Common myeloid progenitor, CD34-positive (primary cell): Measurements from ENCODE around the gene AFAP1L2.

Experiments
- CTCF ChIA-PET: fragments of 350-600 bp; sonication (Branson Sonifier 250); formaldehyde crosslinking; loops from one replicate; lab custom pipeline; 2021; ENCODE audit warnings: antibody characterized with exemption; lab: Charles Lee
- POLR2A ChIA-PET: fragments of 350-600 bp; sonication (Branson Sonifier 250); formaldehyde crosslinking; loops from one replicate; lab custom pipeline; 2021; ENCODE audit warnings: antibody characterized with exemption; lab: Charles Lee
- DNase-seq, 3 donors: peaks; one replicate each; pipeline versions ENCODE4 v3.0.0 to v3.0.0-alpha.2; 2013
- H3K27ac ChIP-seq, 2 experiments: 1 replicate in 1 of 2; 2 replicates in 1 of 2; pipeline ENCODE4 v1.7.0; 2013; ENCODE audit warnings: inconsistent platforms in 2 of 2, low read length in 2 of 2, mild to moderate bottlenecking in 2 of 2, low read depth in 1 of 2, moderate library complexity in 1 of 2; ENCODE audit not compliant: severe bottlenecking in 2 of 2, insufficient read depth in 1 of 2, poor library complexity in 1 of 2
- H3K27me3 ChIP-seq, 5 experiments: replicated peaks in 2 of 5; 1 replicate in 3 of 5; 2 replicates in 2 of 5; pipeline versions ENCODE4 v1.6.1 to v1.7.0; 2013; ENCODE audit warnings: low read length in 4 of 5, mild to moderate bottlenecking in 2 of 5, moderate library complexity in 2 of 5, inconsistent platforms in 1 of 5; ENCODE audit not compliant: insufficient read depth in 5 of 5, control insufficient read depth in 4 of 5
- H3K36me3 ChIP-seq, 4 experiments: 1 replicate in 2 of 4; 2 replicates in 2 of 4; pipeline versions ENCODE4 v1.6.1 to v1.7.0; 2013; ENCODE audit warnings: low read length in 3 of 4, control low read depth in 1 of 4, mild to moderate bottlenecking in 1 of 4; ENCODE audit not compliant: control insufficient read depth in 4 of 4, insufficient read depth in 4 of 4
- H3K4me1 ChIP-seq, 4 experiments: 1 replicate in 3 of 4; 2 replicates in 1 of 4; pipeline versions ENCODE4 v1.6.1 to v1.7.1; 2013; ENCODE audit warnings: low read length in 3 of 4, mild to moderate bottlenecking in 3 of 4, control low read depth in 1 of 4, inconsistent platforms in 1 of 4, moderate library complexity in 1 of 4; ENCODE audit not compliant: control insufficient read depth in 4 of 4, insufficient read depth in 4 of 4; ENCODE audit errors: control extremely low read depth in 1 of 4
- H3K4me3 ChIP-seq, 7 experiments: 1 replicate in 4 of 7; 2 replicates in 3 of 7; pipeline versions ENCODE4 v1.5.1 to v1.7.0; 2013; ENCODE audit warnings: mild to moderate bottlenecking in 7 of 7, low read length in 6 of 7, moderate library complexity in 6 of 7, inconsistent platforms in 2 of 7, low read depth in 2 of 7, control low read depth in 1 of 7; ENCODE audit not compliant: insufficient read depth in 4 of 7, control insufficient read depth in 1 of 7; ENCODE audit errors: extremely low read depth in 1 of 7
- H3K9me3 ChIP-seq, 5 experiments: 1 replicate in 4 of 5; 2 replicates in 1 of 5; pipeline versions ENCODE4 v1.6.1 to v1.7.1; 2013; ENCODE audit warnings: low read length in 4 of 5, mild to moderate bottlenecking in 2 of 5, inconsistent platforms in 1 of 5, low read depth in 1 of 5, moderate library complexity in 1 of 5; ENCODE audit not compliant: control insufficient read depth in 4 of 5, insufficient read depth in 2 of 5; ENCODE audit errors: control extremely low read depth in 1 of 5
- WGBS: methylation state at CpG from one replicate; pipeline ENCODE4 v1.1.5; 2013; ENCODE audit not compliant: insufficient coverage; 5-methylcytosine and 5-hydroxymethylcytosine counted together

AFAP1L2 gene

DNA sequence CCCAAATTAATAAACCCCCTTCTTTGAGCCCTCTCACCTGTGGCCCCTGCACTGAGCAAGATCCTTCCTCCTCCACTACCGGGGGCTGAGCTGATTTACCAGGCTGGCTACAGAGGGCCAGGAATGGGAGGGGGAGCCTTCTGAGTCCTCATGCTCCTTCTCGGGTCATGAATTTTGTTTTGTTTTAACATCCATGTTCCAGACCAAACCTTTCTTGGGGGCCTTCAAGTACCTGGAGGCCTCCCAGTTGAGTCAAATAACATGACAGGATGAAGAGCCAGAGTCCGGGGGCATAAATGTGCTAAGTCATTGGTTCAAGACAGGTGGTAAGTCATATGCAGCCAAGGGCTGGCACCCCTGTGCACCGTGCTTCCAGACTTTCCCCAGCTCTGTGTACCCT lies 39.6 kb downstream of the AFAP1L2 start:
- ChIA-PET CTCF (no interaction called here), POLR2A (no interaction called here)
- Histone ChIP-seq H3K9me3 (no peaks in the 10 kb centered on the region), H3K4me3 (no peak overlapping the region), H3K27me3 (no peaks in the 10 kb centered on the region), H3K36me3 (no peaks in the 10 kb centered on the region), H3K4me1 (peaks cover 0 to 10% (median 7%) of the 10 kb centered on the region in 4 experiments), H3K27ac (no peak overlapping the region)
- DNase-seq: no peak
- WGBS: 83% methylated on average over 3 of the region's 4 CpGs

DNA sequence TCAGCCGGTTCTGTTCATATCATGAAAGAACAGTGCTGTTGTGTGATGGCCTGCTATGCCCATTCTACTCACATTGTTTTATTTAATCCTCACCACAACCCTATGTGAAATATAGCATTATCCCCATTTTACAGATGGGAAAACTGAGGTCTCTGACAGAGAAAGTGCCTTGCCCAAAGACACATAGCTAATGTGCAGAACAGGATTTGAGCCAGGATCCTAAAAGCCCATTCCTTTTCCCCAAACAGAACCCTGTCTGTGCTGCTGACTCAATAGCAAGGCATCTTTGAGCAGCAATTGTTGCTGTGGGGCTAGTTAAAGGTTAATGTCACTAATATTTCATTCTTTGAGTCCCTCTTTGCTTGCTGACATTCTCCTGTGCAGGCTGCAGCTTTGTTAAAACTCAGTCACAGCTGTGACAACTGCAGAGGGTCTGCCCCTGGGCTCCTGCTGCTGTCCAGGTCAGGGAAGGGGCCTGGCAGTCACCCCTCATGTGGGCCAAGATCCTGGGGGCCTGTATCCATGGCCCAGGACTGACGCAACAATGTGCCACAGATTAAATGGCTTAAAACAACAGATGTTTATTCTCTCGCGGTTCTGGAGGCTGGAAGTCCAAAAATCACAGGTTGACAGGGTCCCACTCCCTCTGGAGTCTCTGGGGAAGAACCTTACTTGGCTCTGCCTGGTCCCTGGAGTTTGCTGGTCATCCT lies 40.4 kb downstream of the AFAP1L2 start:
- no peak for DNase-seq
- POLR2A ChIA-PET: no interaction called here
- WGBS: 92% methylated on average over 4 of the region's 4 CpGs
- CTCF ChIA-PET: no interaction called here
- H3K36me3 ChIP-seq: no peaks in the 10 kb centered on the region
- H3K27ac ChIP-seq: no peak overlapping the region
- no peak overlapping the region for H3K4me3 ChIP-seq
- H3K4me1 ChIP-seq: peaks cover 0 to 10% (median 5%) of the 10 kb centered on the region in 4 experiments
- no peaks in the 10 kb centered on the region for H3K9me3 ChIP-seq
- no peaks in the 10 kb centered on the region for H3K27me3 ChIP-seq

DNA sequence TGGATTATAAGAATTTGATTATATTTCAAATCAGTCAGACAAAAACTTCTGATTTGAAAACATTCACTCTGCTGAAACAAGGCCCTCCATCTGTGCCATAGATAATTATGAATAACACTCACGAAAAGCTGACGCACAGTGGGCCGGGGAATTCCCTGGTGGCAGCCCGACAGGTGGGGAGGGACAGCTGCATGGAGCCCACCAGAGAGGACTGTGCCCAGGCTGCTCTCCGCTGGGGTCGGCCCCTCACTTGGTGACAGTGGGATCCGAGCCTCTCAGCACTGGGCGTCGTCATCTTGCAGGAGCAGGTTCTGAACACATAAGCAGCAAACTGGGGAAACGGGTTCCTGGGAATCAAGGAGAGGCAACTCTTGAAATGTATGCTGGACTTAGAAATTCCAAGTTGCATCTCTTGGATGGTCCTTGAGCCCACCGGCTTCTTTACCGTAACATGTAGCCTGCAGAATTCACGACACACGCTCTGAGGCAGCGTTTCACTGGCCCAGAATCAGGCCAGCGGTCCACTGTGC lies 41.4 kb downstream of the AFAP1L2 start:
- 90% methylated on average over 16 of the region's 16 CpGs for WGBS
- ChIA-PET POLR2A (no interaction called here), CTCF (no interaction called here)

DNA sequence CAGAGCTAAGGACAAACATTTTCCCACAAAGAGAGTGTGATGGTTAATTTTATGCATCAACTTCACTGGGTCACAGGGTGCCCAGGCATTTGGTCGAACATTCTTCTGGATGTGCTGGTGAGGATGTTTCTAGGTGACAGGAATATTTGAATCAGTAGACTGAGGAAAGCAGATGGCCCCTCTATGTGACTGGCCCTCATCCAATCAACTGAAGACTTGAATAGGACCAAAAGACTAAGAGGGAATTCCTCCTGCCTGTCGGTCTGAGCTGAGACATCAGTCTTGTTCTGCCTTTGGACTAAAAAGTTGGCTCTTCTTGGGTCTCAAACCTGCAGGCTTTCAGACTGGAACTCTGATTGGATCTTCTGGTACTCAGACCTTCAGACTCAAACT lies 44.4 kb downstream of the AFAP1L2 start:
- WGBS: 83% methylated on average over 1 of the region's 2 CpGs
- Histone ChIP-seq H3K4me1 (peaks cover 0 to 13% (median 5%) of the 10 kb centered on the region in 4 experiments), H3K27ac (no peak overlapping the region), H3K27me3 (no peaks in the 10 kb centered on the region), H3K36me3 (no peaks in the 10 kb centered on the region), H3K4me3 (no peak overlapping the region), H3K9me3 (no peaks in the 10 kb centered on the region)
- POLR2A ChIA-PET: no interaction called here
- CTCF ChIA-PET: no interaction called here
- DNase-seq: no peak

More for the DNA sequence above, 41.4 kb downstream of the AFAP1L2 start:
- no peaks in the 10 kb centered on the region for H3K27me3 ChIP-seq
- H3K27ac ChIP-seq: no peak overlapping the region
- no peaks in the 10 kb centered on the region for H3K36me3 ChIP-seq
- H3K9me3 ChIP-seq: no peaks in the 10 kb centered on the region
- H3K4me1 ChIP-seq: peaks cover 0 to 10% (median 5%) of the 10 kb centered on the region in 4 experiments
- no peak for DNase-seq
- H3K4me3 ChIP-seq: no peak overlapping the region

- 96% methylated on average over 3 of the region's 3 CpGs for WGBS
These were observed 45.0 kb downstream of the AFAP1L2 start for GRCh38 chr10:114359041-114359952.

GRCh38 chr10:114357515-114357996 lies 46.7 kb downstream of the AFAP1L2 start:
- H3K4me1 ChIP-seq: peaks cover 0 to 13% (median 5%) of the 10 kb centered on the region in 4 experiments
- 50% methylated on average over 1 of the region's 2 CpGs for WGBS
- POLR2A ChIA-PET: no interaction called here
- no peaks in the 10 kb centered on the region for H3K9me3 ChIP-seq
- H3K36me3 ChIP-seq: no peaks in the 10 kb centered on the region
- H3K27me3 ChIP-seq: no peaks in the 10 kb centered on the region
- CTCF ChIA-PET: no interaction called here
- H3K27ac ChIP-seq: no peak overlapping the region
- no peak overlapping the region for H3K4me3 ChIP-seq
- DNase-seq: no peak

More at GRCh38 chr10:114359041-114359952, 45.0 kb downstream of the AFAP1L2 start:
- H3K27me3 ChIP-seq: no peaks in the 10 kb centered on the region
- no peak overlapping the region for H3K27ac ChIP-seq
- no peak for DNase-seq
- H3K36me3 ChIP-seq: no peaks in the 10 kb centered on the region
- H3K4me3 ChIP-seq: no peak overlapping the region
- POLR2A ChIA-PET: interaction anchor here (1.0 kb wide), 1 partner anchor 30 kb away, joined by 3 read pairs; no protein-coding TSS in a partner anchor
- peaks cover 0 to 13% (median 5%) of the 10 kb centered on the region in 4 experiments for H3K4me1 ChIP-seq
- H3K9me3 ChIP-seq: no peaks in the 10 kb centered on the region
- CTCF ChIA-PET: no interaction called here
